ENCODE data around the gene SLC22A23.
"Not testable (repeated sequence)": the region's sequence is repeated elsewhere in the genome, so short reads cannot be mapped to it uniquely, and the experiment has no call there.

The SLC22A23 gene

DNA sequence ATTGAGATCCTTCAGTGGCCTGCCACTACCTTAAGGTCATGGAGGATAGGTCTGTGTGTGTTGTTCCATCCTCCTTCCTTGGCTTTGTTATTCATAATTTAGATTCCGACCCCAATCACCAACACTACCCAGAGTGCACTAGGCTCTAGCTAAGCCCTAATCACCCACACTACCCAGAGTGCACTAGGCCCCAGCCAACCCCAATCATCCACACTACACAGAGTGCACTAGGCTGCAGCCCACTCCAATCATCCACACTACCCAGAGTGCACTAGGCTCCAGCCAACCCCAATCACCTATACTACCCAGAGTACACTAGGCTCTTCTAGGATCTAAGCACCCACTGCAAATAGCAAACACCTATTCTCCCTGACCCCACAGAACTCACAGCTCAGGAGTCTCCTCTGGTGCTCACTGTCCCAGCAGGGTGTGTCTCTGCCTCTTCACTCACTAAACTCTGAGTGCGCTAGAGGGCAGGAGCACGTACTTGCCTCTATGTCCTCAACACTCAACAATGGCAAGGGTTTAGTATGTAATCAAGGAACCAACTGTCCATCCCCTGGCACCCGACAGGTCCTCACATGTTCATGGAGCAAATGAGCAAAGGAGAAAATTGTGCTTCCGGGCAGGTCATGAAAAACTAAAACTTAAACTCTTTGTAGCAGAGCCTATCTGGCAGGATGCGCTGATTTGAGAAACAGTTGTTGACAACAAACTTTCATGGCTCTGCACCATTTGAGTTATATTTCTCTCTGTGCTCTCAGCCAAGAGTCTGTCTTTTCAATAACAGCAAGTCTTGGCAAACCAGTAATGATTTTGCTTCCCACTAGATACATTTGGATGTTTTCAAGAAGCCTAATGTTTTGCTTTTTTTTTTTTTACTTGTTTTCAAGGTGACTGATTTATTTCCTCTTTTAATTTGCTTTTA is 54.3 kb downstream of the SLC22A23 start:
- DNase-seq, result no peak

DNA sequence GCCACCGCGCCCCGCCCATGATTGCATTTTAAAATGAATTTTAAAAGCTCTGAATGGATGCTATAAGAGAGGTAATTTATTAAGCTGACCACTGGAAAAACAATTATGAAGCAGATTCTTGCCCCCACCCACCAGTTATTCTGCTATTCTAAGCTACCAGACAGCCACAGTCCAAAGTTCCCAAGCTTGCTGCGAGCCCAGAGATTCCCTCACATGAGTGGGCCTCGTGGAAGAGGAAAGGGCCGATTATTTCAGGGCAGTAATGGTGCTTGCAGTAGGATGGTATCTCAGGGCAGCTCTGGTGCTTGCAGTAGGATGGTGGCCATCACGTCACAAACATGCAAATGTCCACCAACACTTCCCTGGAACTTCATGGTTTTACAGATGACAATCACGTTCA is 56.7 kb downstream of the SLC22A23 start:
- DNase-seq, result no peak

DNA sequence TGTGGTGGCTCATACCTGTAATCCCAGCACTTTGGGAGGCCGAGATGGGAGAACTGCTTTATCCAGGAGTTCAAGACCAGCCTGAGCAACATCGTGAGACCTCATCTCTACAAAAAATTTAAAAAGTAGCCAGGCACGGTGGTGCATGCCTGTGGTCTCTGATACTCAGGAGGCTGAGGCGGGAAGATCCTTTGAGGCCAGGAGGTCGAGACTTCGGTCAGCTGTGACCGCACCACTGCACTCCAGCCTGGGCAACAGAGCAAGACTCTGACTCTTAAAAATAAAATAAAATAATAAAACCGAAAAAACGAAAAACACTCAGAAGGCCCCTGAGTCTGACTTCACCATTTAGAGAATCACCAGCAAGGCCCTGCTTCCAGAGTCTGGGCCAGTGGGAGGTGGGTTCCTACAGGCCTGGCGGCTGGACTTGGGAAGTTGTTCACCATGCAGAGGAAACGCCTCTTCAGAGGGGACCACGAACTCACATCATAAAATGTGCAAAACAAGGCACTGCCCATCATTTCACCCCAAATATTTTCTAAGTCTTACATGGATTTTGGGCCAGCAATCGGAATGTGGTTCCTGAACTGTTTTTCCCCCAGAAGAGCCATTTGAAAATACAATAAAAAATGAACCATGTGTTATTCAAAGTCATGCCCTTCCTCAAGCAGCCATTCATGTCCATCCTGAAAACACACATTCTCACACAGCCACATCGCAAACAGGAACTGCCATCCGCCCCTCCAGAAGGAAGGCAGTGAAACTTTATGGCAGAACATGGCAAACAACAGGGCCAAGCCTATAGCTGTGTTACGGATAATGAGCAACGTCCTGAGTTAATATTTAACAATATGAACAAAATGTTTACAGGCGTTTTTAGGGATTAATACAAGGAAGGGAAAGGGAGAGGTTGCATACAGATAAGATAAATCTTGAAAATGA is 57.8 kb downstream of the SLC22A23 start:
- no peak for DNase-seq

DNA sequence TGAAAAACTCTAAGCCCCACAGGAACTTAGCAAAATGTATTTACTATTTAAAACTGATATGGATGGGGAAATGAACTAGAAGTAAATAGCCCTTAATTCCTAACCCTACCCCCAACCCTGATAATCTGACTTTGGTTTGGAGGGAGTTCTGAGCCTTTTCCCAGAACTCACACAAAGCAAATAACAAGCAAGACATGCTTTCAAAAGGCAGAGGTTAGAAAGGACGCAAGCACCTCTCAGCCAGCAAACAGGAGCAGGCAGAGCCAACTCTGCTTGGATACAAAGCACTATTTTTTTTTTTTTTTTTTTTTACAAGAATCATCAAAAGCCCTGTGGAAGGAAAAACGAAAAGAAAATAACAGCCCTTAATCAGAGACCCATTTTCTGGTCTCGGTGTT is 58.7 kb downstream of the SLC22A23 start:
- DNase-seq, result no peak

DNA sequence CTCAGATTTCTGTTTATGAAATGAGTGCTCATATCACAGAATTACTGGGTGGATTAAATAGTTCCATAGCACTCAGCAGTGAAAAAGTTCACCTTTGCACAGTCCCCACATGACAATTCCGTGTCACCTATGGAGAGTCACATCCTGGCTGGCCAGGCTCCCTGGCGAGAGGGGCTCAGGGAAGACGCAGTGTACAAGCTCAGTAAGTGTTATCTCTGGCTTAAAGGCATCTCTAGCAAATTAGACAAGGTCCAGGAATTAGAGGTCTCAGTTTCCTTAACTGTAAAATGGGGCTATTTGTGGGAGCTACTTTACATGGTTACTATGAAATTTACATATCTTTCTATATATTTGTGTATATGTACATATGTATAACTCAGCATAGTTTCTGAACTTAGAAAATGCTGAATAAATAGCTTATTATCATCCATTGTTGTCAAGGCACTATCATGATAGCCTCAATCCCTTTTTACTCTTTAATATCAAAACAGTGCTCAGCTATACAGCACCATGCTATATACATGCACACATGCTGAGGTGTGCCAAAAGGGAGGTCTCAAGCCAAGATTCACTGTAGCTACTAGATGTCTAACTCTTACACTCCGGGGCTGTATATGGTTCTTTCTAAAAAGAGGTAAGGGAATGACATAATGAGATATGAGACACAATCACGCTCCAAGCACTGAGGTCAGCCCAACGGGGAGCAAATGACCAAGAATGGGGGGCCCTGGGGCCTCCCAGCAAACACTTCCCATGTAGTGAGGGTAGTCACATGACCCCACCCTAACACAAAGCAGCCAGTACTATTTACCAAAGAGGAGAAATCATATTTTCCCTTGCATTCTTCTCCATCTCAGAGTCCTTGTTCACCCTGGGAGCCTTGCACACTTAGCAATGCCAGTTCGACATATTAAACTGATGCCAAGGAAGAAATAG is 59.4 kb downstream of the SLC22A23 start:
- no peak for DNase-seq

DNA sequence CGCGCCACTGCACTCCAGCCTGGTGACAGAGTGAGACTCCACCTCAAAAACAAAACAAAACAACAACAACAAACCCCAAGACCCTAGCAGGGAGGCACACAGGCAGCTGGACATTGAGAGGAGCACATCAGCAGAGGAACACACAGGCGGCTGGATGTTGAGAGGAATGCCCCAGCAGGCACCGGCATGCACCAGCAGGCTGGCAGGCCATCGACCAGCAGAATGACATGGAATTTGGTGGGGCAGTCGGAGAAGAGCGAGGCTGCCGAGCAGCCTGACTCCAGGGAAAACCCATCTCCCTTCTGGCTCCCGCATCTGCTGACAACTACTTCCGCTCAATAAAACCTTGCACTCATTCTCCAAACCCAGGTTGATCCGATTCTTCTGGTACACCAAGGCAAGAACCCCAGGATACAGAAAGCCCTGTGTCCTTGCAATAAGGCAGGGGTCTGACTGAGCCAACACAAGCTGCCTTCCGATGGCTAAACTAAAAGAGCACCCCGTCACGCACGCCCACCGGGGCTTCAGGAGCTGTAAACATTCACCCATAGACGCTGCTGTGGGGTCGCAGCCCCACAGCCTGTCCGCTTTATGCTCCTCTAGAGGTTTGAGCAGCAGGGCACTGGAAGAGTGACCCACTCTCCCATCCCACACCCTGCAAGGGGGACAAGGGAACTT is 60.2 kb downstream of the SLC22A23 start:
- DNase-seq, result no peak

DNA sequence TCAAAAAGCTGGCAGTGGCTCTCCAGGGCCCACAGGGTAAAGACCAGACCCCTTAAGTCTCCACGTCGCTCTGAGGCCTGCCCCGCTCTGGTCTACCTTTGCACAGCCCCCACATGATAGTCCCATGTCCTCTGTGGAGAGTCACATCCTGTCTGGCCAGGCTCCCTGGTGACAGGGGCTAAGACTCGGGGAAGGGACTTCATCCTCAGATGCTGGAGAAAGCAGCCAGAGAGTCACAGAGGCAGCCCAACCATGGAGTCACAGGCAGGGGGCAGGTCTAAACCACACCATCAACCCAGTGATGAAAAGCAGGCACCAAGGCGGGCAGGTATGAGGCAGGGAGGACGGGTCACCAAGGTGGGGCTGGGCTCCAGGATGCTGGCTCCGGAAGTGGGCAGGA is 62.2 kb downstream of the SLC22A23 start:
- no peak for DNase-seq

DNA sequence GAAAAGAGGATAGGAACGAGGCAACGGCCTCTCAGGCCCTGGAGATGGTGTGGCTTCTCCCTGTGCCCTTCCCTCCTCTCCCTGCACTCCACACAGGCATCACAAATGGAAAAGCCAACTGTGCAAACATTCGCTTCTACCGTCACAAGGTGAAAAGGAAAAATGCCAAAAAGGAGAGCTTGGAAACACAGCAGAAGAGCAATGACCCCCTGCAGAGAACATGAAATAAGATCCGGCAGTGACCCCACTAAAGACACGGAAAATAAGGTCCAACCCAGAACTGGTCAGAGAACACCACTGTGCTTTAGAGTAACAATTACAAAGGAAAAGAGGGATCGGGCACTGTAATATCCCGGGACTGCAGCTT is 63.0 kb downstream of the SLC22A23 start:
- no peak for DNase-seq

DNA sequence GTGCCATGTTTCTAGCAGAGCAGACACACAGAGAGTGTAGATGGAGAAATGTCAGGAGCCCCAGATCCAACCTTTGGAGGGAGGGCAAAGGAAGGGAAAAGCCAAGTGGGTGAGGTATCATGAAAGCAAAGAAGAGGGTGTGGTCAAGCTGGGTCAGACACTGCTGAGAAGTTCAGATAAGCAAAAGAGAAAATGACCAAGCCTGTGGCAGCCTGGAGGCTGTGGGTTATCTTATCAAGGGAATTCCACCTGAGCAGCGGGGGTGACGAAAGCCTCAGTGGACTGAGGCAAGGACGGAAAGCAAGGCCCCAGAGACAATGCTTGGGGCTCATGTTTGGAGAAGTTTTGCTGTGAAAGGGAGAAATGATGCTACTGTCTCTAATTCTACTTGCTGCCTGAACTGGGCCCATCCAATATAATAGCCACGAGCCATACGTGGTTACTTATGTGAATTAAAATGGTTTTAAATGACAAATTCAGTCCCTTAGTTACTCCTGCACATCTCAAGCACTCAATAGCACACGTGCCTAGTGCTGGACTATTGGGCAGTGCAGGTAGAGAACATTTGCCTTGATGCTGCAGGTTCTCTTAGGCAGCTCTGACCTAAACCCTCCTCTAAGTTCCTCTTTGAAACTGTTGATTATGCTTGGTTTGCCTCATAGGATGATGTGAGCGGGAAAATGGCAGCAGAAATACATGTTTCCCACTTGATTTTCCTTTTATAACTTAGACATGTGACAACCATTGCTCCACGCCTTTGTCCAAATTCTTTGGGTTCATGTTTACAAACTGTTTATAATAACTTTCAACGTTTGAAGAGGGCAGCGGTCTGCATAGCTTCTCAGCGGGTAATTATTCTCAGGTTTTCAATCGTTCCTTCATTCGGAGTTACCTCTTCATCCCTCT is 63.7 kb downstream of the SLC22A23 start:
- no peak for DNase-seq

DNA sequence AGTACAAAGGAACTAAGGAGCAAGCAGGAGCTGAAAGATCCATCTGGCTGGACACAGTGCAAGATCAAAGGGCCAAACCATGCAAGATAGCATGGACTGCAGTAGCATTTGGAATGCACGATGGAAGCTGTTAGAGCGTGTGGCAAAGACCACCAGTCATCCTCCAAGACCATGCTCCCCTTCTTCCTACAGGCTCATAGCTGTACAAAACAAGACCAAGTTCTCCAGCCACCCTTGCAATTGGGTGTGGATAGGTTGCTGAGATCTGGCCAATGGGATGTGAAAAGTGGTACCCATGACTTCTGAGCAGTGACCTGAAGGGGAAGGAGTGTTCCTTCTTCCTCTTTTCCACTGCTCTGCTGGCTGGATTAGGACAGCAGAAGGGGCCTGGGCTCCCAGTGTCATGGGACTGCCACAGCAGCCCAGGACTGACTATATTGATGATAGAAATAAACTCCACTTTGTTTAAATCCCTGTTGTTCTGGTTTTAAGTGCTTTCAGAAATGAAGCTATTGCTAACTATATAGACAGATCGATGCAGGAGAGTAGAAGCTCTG is 64.9 kb downstream of the SLC22A23 start:
- no peak for DNase-seq

DNA sequence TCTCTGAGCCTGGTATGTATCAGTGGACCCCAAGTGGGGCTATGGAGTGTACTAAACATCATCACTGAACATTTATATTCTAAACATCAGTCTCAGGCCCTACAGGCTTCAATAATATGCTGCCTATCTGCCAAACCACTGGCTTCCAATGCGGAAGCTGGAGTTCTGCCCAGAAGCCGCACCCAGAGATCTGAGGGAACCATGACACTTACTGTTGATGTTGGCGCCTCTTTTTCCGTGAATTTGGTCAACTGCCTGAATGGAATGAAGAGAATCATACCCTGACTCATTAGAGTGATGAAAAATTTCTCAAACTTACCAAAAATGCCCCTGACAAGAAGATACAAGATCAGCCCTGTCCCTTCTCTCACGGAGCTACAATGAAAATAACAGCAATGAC is 66.2 kb downstream of the SLC22A23 start:
- no peak for DNase-seq

DNA sequence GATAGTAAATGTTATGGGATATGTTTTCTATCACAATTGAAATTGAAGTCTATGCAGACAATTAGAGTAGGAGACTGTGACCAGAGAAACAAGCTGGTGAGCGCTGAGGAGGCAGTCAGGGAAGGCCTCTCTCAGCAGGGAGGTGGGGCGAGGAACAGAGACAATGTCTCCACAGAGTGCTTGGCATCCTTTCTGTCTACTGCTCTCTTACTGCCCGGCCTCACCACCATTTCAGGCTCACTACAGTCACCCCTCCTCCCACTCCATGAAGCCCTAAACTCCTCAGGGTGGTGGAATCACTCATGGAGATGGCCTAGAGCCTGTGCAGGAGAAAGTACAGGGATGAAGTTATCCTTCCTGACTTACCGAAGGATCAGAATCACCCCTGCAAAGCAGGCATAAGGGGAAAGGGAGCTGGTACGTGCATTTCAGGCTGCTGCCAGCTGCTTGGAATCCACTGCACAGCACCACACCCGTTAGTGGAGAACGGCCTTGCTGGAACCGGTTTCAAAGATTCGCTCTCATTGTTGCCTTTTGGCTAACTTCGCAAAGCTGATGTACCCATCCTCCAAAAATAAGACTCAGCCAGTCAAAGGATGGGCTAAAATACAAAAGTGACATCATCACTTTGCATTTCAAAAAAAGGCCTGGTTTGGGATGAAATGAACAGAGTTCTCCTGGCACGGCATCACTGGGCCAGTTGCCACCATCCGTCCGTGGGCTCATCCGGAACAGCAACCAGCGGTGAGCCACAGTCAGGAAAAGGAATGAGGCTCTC is 67.3 kb downstream of the SLC22A23 start:
- no peak for DNase-seq

DNA sequence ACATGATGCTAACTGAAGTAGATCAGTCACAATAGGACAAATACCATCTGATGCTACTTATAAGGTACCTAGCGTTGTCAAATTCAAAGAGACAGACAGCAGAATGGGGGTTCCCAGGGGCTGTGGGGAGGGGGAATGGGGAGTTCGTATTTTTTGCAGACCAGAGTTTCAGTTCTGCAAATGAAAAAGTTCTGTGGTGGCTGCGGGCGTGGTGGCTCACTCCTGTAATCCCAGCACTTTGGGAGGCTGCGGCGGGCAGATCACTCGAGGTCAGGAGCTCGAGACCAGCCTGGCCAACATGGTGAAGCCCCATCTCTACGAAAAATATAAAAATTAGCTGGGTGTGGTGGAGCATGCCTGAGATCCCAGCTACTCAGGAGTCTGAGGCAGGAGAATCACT is 68.1 kb downstream of the SLC22A23 start:
- no peak for DNase-seq

DNA sequence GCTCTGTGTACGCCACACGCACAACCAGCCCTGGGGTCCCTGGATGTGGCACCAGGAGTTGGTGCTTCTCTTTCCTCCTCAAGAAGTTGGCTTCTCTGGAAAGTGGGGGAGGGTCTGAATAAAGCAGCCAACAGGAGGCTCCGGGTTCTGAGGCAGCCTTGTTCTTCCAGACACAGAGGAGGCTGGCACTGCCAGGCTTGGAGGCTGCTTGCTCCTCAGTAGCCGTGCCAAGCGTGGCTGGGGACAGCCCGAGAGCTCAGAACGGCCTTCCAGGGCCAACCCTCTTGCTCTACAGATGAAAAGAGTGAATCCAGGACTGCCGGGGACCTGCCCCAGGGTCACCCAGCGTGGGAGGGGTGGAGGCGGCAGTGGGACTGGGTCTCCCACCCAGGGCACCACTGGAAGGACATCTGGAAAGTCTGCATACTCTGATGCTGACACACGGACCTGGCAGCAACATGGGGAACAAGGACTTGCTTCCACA is 70.4 kb downstream of the SLC22A23 start:
- DNase-seq, result no peak

DNA sequence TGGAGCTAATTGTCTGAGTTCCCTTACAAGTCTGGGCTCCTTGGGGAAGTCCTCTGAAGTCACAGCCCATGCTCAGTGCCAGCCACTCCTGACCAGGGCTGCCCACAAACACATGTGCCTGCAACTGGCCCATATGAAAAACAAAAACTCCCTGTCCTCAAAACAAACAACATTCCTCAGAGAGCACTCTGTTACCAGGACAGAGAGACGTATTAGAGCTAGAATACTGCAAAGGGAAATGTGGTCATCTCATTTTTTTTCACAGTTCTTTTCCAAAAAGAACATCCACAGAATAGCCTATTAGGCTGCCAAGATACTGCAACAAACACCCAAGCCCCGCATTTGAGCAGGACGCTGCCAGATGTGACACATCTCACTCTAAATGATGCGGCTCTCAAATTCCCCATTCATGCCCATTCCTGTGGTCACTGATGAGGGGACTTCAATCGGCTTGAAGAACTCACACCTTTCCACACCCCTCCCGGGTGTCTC is 71.1 kb downstream of the SLC22A23 start:
- DNase-seq, result no peak

DNA sequence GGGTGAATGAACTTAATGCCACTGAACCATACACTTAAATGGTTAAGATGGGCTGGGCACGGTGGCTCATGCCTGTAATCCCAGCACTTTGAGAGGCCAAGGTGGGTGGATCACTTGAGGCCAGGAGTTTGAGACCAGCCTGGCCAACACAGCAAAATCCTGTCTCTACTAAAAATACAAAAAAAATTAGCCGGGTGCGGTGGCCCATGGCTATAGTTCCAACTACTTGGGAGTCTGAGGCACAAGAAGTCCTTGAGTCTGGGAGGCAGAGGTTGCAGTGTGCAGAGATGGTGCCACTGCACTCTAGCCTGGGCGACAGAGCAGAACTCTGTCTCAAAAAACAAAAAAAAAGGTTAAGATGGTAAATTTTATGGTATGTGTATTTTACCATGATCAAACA is 71.7 kb downstream of the SLC22A23 start:
- DNase-seq, result not testable (repeated sequence)

DNA sequence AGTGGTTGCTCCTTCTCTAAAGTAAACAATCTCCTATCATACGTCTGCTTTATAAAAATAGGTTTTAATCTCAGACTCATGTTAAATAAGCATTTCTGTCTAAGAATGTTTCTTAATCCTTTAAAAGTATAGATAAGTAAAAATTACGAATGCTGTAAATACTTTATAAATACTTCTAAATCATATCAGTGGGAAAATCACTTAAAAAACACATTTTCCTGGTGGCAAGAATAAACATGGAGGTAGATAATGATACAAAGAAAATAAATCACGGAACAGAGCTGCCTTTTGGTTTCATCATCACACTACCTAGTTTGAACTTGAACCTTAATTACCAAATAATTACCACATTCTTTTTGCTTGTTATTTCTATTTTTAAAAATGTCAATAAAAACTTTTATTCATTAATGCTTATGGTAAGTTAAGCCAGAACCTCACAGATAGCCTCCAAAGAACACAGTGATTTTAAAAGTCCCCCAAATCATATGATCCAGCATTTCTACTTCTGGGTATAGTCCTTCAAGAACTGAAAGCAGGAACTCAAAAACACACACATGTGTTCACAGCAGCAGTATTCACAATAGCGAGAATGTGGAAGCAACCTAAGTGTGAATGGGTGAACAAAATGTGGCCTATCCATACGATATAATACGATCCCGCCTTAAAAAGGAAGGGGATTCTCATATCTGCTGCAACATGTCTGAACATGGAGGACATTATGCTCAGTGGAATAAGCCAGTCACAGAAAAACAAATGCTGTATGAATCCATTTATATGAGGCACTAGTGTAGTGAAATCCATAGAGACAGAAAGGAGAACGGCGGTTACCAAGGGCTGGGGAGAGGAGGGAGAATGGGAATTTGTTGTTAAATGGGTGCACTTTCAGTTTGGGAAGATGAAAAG is 72.4 kb downstream of the SLC22A23 start:
- DNase-seq, result no peak

DNA sequence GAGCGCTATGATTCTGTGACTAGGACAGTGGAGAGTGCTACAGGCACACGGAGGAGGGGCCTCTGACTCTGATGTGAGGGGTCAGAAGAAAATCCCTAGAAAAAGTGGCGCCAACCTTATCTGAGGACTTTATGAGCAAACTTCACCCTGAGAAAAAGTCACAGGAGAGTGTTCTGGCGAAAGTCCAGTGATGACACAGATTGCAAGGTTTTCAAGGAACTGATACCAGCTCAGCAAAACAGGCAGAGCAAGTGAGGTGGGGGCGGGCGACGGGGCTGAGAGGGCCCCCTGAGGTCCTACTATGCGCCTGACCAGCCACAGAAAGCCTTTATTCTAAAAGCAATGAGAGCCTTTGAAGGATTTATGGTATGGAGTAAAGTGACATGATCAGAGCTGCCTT is 73.3 kb downstream of the SLC22A23 start:
- DNase-seq, result no peak
